ENCODE results near the gene NELFCD.

- TF ChIP-seq, protein P1, sequence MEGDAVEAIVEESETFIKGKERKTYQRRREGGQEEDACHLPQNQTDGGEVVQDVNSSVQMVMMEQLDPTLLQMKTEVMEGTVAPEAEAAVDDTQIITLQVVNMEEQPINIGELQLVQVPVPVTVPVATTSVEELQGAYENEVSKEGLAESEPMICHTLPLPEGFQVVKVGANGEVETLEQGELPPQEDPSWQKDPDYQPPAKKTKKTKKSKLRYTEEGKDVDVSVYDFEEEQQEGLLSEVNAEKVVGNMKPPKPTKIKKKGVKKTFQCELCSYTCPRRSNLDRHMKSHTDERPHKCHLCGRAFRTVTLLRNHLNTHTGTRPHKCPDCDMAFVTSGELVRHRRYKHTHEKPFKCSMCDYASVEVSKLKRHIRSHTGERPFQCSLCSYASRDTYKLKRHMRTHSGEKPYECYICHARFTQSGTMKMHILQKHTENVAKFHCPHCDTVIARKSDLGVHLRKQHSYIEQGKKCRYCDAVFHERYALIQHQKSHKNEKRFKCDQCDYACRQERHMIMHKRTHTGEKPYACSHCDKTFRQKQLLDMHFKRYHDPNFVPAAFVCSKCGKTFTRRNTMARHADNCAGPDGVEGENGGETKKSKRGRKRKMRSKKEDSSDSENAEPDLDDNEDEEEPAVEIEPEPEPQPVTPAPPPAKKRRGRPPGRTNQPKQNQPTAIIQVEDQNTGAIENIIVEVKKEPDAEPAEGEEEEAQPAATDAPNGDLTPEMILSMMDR (optimal IDR thresholded peaks at IDR 0.05 in 1 of 3, IDR thresholded peaks at IDR 0.05 in 1 of 3, conservative IDR thresholded peaks at IDR 0.05 in 1 of 3; ENCODE audit: extremely low read depth in 1 of 3, insufficient read depth in 2 of 3, low read length in 3 of 3) = no peak
- TF ChIP-seq EZH2 (IDR thresholded peaks at IDR 0.05; ENCODE audit: low read length) = no peak
These were observed 17.6 kb downstream of the NELFCD start for GRCh38 chr20:58998656-58999055.

Measured in keratinocyte (primary cell).